ENCODE measurements around the gene ELFN2.

ELFN2 gene

GRCh38 chr22:37418627-37419369 is 8.5 kb downstream of the ELFN2 start:
- no peak for DNase-seq
- no peaks in the 10 kb centered on the region for H3K9me3 ChIP-seq (ENCODE audit: insufficient read depth, low read length, severe bottlenecking)
- no peak overlapping the region for H3K27ac ChIP-seq (ENCODE audit: low read length)
- no peak for TF ChIP-seq EZH2 (IDR thresholded peaks at IDR 0.05; ENCODE audit: borderline replicate concordance, low read depth, low read length, severe bottlenecking)
- no peak for TF ChIP-seq CTCF (IDR thresholded peaks at IDR 0.05; ENCODE audit: borderline replicate concordance, extremely low read depth, low read length, poor library complexity, severe bottlenecking)
- no peaks in the 10 kb centered on the region for H3K36me3 ChIP-seq (ENCODE audit: insufficient read depth, low read length)
- H4K20me1 ChIP-seq (ENCODE audit: insufficient read depth, low read length), result peaks cover 53% of the 10 kb centered on the region
- 0 out of 2 replicates have a peak, but pooled peaks cover 2% of the 10 kb centered on the region for H3K4me1 ChIP-seq (ENCODE audit: insufficient read depth, low read length)
- ATAC-seq (ENCODE audit: insufficient read depth, low read depth), result no peak
- H3K79me2 ChIP-seq (ENCODE audit: insufficient read depth, low read length), result no peaks in the 10 kb centered on the region
- no peak overlapping the region for H3K4me2 ChIP-seq (ENCODE audit: insufficient read depth, low read length)
- no peak overlapping the region for H3K9ac ChIP-seq (ENCODE audit: low read depth, low read length)
- H3K4me3 ChIP-seq (ENCODE audit: low read depth in 1 of 2, low read length in 2 of 2), result no peak overlapping the region
- H2AFZ ChIP-seq (ENCODE audit: low read depth, low read length), result no peak overlapping the region
- peaks cover 54% of the 10 kb centered on the region for H3K27me3 ChIP-seq (ENCODE audit: insufficient read depth, low read length, poor library complexity)

- ATAC-seq (ENCODE audit: insufficient read depth, low read depth) (no peak), DNase-seq (no peak)
- TF ChIP-seq CTCF (IDR thresholded peaks at IDR 0.05; ENCODE audit: borderline replicate concordance, extremely low read depth, low read length, poor library complexity, severe bottlenecking), result no peak
- no peak for TF ChIP-seq EZH2 (IDR thresholded peaks at IDR 0.05; ENCODE audit: borderline replicate concordance, low read depth, low read length, severe bottlenecking)
- H3K27me3 ChIP-seq (ENCODE audit: insufficient read depth, low read length, poor library complexity), result peaks cover 54% of the 10 kb centered on the region
- H3K4me3 ChIP-seq (ENCODE audit: low read depth in 1 of 2, low read length in 2 of 2), result no peak overlapping the region
- H3K79me2 ChIP-seq (ENCODE audit: insufficient read depth, low read length), result no peaks in the 10 kb centered on the region
- no peaks in the 10 kb centered on the region for H3K9me3 ChIP-seq (ENCODE audit: insufficient read depth, low read length, severe bottlenecking)
- no peak overlapping the region for H3K9ac ChIP-seq (ENCODE audit: low read depth, low read length)
- H3K4me1 ChIP-seq (ENCODE audit: insufficient read depth, low read length), result 0 out of 2 replicates have a peak, but pooled peaks cover 2% of the 10 kb centered on the region
- no peak overlapping the region for H3K27ac ChIP-seq (ENCODE audit: low read length)
- peaks cover 57% of the 10 kb centered on the region for H4K20me1 ChIP-seq (ENCODE audit: insufficient read depth, low read length)
- no peak overlapping the region for H3K4me2 ChIP-seq (ENCODE audit: insufficient read depth, low read length)
- no peak overlapping the region for H2AFZ ChIP-seq (ENCODE audit: low read depth, low read length)
- no peaks in the 10 kb centered on the region for H3K36me3 ChIP-seq (ENCODE audit: insufficient read depth, low read length)
Measured at GRCh38 chr22:37417677-37418348, 9.5 kb downstream of the ELFN2 start.

- TF ChIP-seq CTCF (IDR thresholded peaks at IDR 0.05; ENCODE audit: borderline replicate concordance, extremely low read depth, low read length, poor library complexity, severe bottlenecking) (no peak), EZH2 (IDR thresholded peaks at IDR 0.05; ENCODE audit: borderline replicate concordance, low read depth, low read length, severe bottlenecking) (no peak)
- H3K4me1 ChIP-seq (ENCODE audit: insufficient read depth, low read length), result 0 out of 2 replicates have a peak, but pooled peaks cover 2% of the 10 kb centered on the region
- ATAC-seq (ENCODE audit: insufficient read depth, low read depth) (no peak), DNase-seq (no peak)
- no peaks in the 10 kb centered on the region for H3K9me3 ChIP-seq (ENCODE audit: insufficient read depth, low read length, severe bottlenecking)
- peaks cover 54% of the 10 kb centered on the region for H3K27me3 ChIP-seq (ENCODE audit: insufficient read depth, low read length, poor library complexity)
- no peak overlapping the region for H3K9ac ChIP-seq (ENCODE audit: low read depth, low read length)
- no peak overlapping the region for H3K4me2 ChIP-seq (ENCODE audit: insufficient read depth, low read length)
- H3K36me3 ChIP-seq (ENCODE audit: insufficient read depth, low read length), result no peaks in the 10 kb centered on the region
- no peak overlapping the region for H3K27ac ChIP-seq (ENCODE audit: low read length)
- peaks cover 62% of the 10 kb centered on the region for H4K20me1 ChIP-seq (ENCODE audit: insufficient read depth, low read length)
- H3K4me3 ChIP-seq (ENCODE audit: low read depth in 1 of 2, low read length in 2 of 2), result no peak overlapping the region
- no peaks in the 10 kb centered on the region for H3K79me2 ChIP-seq (ENCODE audit: insufficient read depth, low read length)
- no peak overlapping the region for H2AFZ ChIP-seq (ENCODE audit: low read depth, low read length)
Measured at GRCh38 chr22:37417264-37417663, 10.0 kb downstream of the ELFN2 start.
